ENCODE measurements around the gene SEPTIN8. TPM values are rescaled to one million over a fixed set of nuclear protein-coding genes. Genes with fewer than 3 reads are reported as not detected.
A peak's percentile ranks its signal among the peaks of the same experiment; 100 is the strongest.

SEPTIN8 gene
- total RNA-seq = 10 to 100 TPM; 27.5 to 27.7 TPM

GRCh38 chr5:132777209-132778069 lies at the start of gene SEPTIN8:
Gene SEPTIN8 (minus strand): TSS chr5:132777239. CDS start chr5:132777137, 102 bp downstream.
- Histone ChIP-seq H3K9me3 (no peaks in the 10 kb centered on the region), H3K4me1 (peaks cover 35% of the 10 kb centered on the region), H3K27ac (peak within 1 kb of the TSS; percentile 40 to 80 (median 68)), H3K36me3 (replicated peaks in 1 of 2; ENCODE audit: insufficient read depth in 1 of 2, low read depth in 2 of 2) (no peaks in the 10 kb centered on the region), H3K4me3 (peak within 1 kb of the TSS; percentile 41 to 77), H3K27me3 (no peaks in the 10 kb centered on the region)
- DNase-seq (peak; percentile 46 to 64 (median 55)), ATAC-seq (peak; percentile 75)
- intact Hi-C loops (cut with DNase I) = no loop called here
- WGBS, 2 donors = 0 to 2% methylated on average over 1 to 57 of the region's 82 CpGs
- TF ChIP-seq CTCF (IDR thresholded peaks at IDR 0.05) (peak in 2 of 7 experiments; percentile 13), POLR2A (IDR thresholded peaks at IDR 0.05) (peak in 1 of 3 donors; percentile 48)

- ATAC-seq (no peak), DNase-seq (no peak)
- H3K27me3 ChIP-seq = no peaks in the 10 kb centered on the region
- no peak overlapping the region for H3K4me3 ChIP-seq
- no peak overlapping the region for H3K27ac ChIP-seq
- peaks cover 33% of the 10 kb centered on the region for H3K4me1 ChIP-seq
- WGBS, 2 donors = 68 to 74% methylated on average over 5 to 6 of the region's 6 CpGs
- intact Hi-C loops (cut with DNase I) = loop anchor here (5.0 kb wide), 1 partner anchor 61 kb away; no protein-coding TSS in a partner anchor
- H3K9me3 ChIP-seq = no peaks in the 10 kb centered on the region
- no peaks in the 10 kb centered on the region for H3K36me3 ChIP-seq (replicated peaks in 1 of 2; ENCODE audit: insufficient read depth in 1 of 2, low read depth in 2 of 2)
- TF ChIP-seq POLR2A (IDR thresholded peaks at IDR 0.05) (no peak), CTCF (IDR thresholded peaks at IDR 0.05) (no peak)
These were observed 49.5 kb upstream of the SEPTIN8 start for GRCh38 chr5:132826424-132827082.

GRCh38 chr5:132825834-132826391 lies 48.9 kb upstream of the SEPTIN8 start:
- intact Hi-C loops (cut with DNase I) = loop anchor here (5.0 kb wide), 1 partner anchor 61 kb away; no protein-coding TSS in a partner anchor
- 66 to 94% methylated on average over 32 to 35 of the region's 43 CpGs for WGBS, 2 donors
- H3K9me3 ChIP-seq = no peaks in the 10 kb centered on the region
- DNase-seq = no peak
- no peak overlapping the region for H3K27ac ChIP-seq
- H3K27me3 ChIP-seq = no peaks in the 10 kb centered on the region
- ATAC-seq = no peak
- no peak overlapping the region for H3K4me3 ChIP-seq
- H3K36me3 ChIP-seq (replicated peaks in 1 of 2; ENCODE audit: insufficient read depth in 1 of 2, low read depth in 2 of 2) = no peaks in the 10 kb centered on the region
- peaks cover 27% of the 10 kb centered on the region for H3K4me1 ChIP-seq
- TF ChIP-seq POLR2A (IDR thresholded peaks at IDR 0.05) (no peak), CTCF (IDR thresholded peaks at IDR 0.05) (no peak)

- Histone ChIP-seq H3K27ac (no peak overlapping the region), H3K36me3 (replicated peaks in 1 of 2; ENCODE audit: insufficient read depth in 1 of 2, low read depth in 2 of 2) (no peaks in the 10 kb centered on the region), H3K4me3 (no peak overlapping the region), H3K4me1 (peaks cover 27% of the 10 kb centered on the region), H3K27me3 (no peaks in the 10 kb centered on the region), H3K9me3 (no peaks in the 10 kb centered on the region)
- intact Hi-C loops (cut with DNase I) = loop anchor here (5.0 kb wide), 1 partner anchor 62 kb away; no protein-coding TSS in a partner anchor
- TF ChIP-seq CTCF (IDR thresholded peaks at IDR 0.05) = no peak
- TF ChIP-seq POLR2A (IDR thresholded peaks at IDR 0.05) = no peak
- no peak for DNase-seq
- WGBS, 2 donors = 84 to 98% methylated on average over 6 to 66 of the region's 71 CpGs
- ATAC-seq = no peak
These were observed 48.2 kb upstream of the SEPTIN8 start for GRCh38 chr5:132825033-132825833.
